HG02938 (cell line): ENCODE results near the gene SPATA21.
"Not testable (repeated sequence)": the region's sequence is repeated elsewhere in the genome, so short reads cannot be mapped to it uniquely, and the experiment has no call there.

Source experiments
- ATAC-seq: cut with Tn5 transposase; IDR thresholded peaks from one replicate; pipeline ENCODE4 v1.9.1; 2021; ENCODE audit warnings: mild to moderate bottlenecking, moderate library complexity; ENCODE audit not compliant: unreplicated experiment

The SPATA21 gene

GRCh38 chr1:16436946-16437474 is at the start of gene SPATA21:
Gene SPATA21 (minus strand): TSS chr1:16437424. CDS start chr1:16431371, 6,053 bp downstream.
- ATAC-seq = no peak

GRCh38 chr1:16487011-16487410 is 49.8 kb upstream of the SPATA21 start:
- not testable (repeated sequence) for ATAC-seq

- ATAC-seq = not testable (repeated sequence)
Measured at GRCh38 chr1:16486316-16486715, 49.1 kb upstream of the SPATA21 start.

- ATAC-seq = no peak
Measured at GRCh38 chr1:16484931-16485330, 47.7 kb upstream of the SPATA21 start.

DNA sequence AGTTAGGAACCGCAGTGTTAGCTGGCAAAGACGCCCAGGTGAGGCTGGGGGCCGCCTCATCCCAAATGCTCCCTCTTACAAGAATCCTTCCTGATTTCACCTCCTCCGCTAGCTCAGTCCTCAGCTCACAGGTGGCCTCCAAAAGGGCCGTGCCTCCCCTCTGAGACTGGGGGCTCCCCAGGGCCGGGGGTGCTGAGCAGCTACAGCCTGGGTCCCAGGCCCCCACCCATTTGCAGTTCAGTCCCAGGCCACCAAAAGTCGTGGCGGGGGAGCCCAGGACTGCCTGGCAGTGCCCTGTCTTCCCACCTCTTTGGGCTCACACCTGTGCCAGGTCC is 47.2 kb upstream of the SPATA21 start:
- ATAC-seq = no peak

DNA sequence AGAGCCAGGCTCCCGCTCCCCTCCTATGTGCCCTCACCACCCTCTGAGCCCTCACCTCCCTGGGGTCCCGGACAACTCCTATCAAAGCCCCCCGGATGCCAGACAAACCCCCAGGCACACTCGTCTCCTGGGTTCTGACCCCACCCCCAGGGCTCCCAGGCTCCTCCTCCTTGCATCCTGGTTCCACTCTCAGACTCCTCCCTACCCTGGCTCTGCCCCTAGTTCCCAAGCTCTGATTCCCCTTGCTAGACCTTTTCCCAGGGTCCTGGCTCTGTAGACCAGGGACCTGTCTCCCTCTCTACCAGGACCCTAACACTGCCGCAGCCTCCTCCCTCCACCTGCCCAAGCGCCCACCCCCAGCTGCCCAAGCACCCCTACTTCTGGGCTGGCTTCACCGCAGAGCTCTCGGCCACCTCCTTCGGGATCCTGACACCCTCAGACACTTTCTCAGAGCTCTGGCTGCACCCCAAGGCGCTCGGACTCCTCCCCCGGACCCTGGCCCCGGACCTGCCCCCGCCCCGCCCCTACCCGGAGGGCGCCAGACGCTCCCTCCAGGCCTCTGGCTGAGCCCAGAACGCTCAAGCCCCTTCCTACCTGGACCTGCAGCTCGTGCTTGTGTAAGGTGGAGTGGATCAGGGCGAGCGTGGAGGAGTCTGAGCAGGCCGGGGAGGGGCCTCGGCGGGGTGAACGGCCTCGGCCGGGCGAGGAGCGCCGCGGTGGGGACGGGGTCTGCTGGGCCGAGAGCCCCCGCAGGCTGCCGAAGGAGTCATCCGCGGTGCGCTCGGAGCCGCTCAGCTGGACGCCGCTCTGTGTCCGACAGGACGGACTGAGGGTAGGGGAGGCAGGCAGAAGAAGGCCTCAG is 46.6 kb upstream of the SPATA21 start:
- ATAC-seq = not testable (repeated sequence)

DNA sequence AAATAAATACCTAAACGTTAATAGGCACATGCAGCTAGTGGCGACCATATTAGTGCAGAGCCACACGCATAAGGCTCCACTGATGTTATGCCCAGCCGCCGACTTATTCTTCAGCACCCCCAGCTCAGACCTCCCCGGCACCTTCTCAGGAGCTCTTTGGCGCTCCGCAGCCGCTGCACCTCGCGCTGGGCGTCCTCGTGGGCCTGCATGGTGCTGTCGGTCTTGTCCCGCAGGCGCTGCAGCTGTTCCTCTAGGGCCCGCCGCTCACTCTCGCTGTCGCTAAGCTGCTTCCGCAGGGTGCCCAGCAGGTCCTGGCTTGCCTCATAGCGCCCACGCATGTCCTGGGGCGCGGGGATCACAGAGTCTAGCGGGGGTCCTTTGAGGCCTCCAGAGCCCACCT is 45.9 kb upstream of the SPATA21 start:
- not testable (repeated sequence) for ATAC-seq

GRCh38 chr1:16478091-16478490 is 40.9 kb upstream of the SPATA21 start:
- ATAC-seq = no peak

DNA sequence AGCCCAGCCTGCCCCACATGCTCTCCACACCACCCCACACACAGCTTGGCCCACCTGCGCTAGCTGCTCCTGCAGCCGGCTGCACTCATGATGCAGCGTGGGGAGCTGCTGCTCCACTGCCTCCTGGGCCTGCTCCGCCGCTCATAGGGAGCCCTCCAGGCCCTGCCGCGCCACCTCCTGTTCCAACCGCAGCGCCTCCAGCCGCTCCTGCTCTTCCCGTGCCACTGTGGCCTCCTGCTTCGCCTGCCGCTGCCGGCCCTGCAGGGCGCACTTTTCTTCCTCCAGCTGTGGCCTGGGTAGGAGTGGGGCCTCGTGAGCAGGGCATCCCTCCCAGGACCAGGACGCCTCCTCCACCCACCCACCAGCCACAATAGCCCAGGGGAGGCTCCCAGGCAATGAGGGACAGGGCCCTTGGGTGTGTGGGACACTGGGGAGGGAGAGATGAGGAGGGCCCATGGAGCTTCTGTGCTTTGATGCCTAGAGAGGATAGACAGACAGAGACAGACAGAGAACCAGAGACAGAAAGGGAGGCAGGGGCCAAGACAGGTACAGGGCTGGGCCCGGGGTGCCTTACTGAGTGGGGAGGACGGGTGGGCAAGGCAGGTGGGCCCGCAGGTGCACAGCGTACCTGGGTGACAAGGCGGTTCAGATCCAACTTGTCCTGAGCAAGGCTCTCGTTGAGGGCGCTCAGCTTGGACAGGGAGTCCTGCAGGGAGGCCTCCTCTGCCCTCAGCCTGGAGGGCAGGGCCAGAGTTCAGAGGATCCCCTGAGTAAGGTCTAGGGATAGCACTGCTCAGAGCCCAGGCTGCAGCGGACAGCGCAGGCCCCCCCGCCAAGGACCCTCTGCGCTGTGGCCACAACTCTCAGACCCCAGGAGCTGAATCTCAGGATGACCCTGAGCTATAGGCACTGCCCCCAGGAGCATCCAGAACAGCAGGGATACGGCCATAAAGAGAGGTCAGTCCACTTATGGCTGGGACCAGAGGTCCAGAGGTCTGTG is 38.8 kb upstream of the SPATA21 start:
- not testable (repeated sequence) for ATAC-seq

- not testable (repeated sequence) for ATAC-seq
Measured at GRCh38 chr1:16474891-16475290, 37.7 kb upstream of the SPATA21 start.

- no peak for ATAC-seq
Measured at GRCh38 chr1:16474166-16474800, 37.1 kb upstream of the SPATA21 start.

DNA sequence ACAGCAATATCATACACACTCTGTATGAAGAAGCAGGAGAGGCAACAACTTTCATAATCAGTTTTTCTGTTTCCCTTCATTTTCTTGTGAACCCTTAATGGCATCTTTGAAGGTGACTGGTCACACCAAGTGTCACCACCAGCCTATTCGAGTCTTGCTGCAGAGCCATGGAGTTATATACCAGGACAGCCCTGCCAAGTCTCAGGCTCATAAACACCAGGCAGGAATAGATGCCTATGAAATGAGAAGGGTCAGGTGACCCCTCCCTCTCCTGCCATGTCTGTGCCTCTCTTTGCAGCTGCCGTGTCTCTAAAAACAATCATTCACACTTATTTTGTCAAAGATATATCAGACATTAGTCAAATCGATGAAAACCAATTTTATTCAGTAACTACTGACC is 31.3 kb upstream of the SPATA21 start:
- no peak for ATAC-seq

DNA sequence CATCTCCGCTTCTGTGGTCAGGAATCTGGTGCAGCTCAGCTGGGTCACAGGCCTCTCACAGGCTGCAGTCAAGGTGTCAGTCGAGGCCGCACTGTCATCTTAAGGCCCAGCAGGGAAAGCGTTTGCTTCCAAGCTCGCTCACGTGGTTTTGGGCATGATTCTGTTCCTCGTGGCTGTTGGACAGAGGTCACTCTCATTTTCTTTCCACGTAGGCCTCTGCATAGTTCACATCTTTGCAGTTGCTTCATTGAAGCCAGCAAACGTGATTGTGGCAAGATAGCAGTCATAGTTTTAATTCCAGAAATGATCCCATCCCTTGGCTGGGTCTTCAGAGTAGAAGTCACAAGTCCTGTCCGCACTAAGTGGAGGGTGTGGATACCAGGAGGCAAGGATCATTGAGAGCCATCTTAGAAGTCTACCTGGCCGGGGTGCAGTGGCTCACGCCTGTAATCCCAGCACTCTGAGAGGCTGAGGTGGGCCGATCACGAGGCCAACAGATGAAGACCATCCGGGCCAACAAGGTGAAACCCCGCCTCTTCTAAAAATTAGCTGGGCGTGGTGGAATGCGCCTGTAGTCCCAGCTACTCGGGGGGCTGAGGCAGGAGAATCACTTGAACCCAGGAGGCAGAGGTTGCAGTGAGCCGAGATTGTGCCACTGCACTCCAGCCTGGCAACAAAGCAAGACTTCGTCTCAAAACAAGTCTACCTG is 27.8 kb upstream of the SPATA21 start:
- no peak for ATAC-seq

GRCh38 chr1:16462773-16463330 is 25.6 kb upstream of the SPATA21 start:
- no peak for ATAC-seq

GRCh38 chr1:16461681-16462080 is 24.5 kb upstream of the SPATA21 start:
- ATAC-seq = no peak

DNA sequence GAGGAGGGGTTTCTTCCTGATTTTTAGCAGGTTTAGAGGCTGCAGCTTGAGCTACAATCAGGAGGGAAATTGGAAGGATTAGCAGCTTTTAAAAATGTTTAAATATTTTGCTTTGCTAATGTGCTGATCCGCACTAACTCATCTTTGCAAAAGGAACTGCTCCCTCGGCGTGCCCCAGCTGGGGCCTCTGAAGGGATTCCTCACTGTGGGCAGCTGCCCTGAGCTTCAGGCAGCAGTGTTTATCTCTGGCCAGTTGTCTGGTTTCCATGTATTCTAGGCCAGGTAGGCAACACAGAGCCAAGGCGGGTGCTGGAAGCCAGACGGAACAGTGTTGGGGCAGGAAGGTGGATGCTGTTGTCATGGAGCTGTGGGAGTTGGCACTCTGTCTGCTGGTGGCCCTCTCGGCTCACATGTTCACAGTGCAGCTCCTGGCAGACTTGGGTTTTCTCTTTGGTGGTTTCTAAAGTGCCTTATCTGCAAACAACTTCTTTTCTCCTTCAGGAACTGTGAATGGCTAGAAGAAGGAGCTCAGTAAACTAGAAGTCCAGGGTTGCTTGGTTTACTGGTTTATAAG is 22.2 kb upstream of the SPATA21 start:
- no peak for ATAC-seq

DNA sequence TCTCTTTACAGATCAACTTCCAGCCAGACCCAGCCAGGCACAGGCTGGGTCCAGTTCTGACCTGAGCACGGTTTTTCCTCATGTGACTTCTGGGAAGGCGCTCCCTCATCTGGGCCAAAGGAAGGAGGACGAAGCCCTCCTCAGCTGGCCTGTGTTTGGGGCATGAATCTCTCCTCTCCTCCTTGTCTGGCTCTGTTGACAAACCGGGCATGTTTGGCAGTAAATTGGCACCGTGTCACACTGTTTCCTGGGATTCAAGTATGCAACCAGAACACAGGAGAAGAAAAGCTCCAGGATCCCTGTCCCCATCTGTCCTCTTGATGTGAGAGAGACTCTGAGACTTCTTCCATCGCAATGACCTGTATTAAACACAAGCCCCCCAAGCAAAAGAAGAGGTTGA is 21.6 kb upstream of the SPATA21 start:
- no peak for ATAC-seq

- not testable (repeated sequence) for ATAC-seq
Measured at GRCh38 chr1:16456151-16456550, 18.9 kb upstream of the SPATA21 start.

DNA sequence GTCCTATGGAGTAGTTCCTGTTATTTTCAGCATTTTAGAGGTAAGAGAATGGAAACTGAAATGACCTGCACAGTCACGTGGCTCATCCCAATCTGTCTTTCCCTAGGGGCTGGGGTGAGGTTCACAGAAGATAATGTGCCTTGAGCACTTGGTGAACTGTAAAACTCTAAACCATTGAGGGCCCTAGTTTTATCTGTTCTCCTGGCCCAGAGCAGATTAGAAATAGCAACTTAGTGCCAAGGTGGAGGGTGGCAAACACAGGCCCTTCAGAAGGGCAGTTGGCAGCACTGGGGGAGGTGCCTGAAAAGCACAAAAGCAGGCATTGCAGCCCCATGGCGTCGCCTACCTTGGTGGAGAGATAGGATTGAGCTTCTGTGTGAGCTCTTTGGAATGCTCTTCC is 17.7 kb upstream of the SPATA21 start:
- ATAC-seq = not testable (repeated sequence)
